Neural progenitor cell (in vitro differentiated cells): ENCODE results near the gene LRRN3.

Experiments used
- EZH2 ChIP-seq: fragments of 200-600 bp; sonication (generic); IDR thresholded peaks from 2 replicates; pipeline ENCODE4 v1.6.1; 2017; ENCODE audit warnings: antibody characterized with exemption, mild to moderate bottlenecking, moderate library complexity
- TF ChIP-seq, protein P1 (sequence below): fragments of 200-600 bp; sonication (generic); IDR thresholded peaks from 2 replicates; pipeline ENCODE4 v1.5.1; 2017; ENCODE audit warnings: antibody characterized with exemption, mild to moderate bottlenecking

DNA sequence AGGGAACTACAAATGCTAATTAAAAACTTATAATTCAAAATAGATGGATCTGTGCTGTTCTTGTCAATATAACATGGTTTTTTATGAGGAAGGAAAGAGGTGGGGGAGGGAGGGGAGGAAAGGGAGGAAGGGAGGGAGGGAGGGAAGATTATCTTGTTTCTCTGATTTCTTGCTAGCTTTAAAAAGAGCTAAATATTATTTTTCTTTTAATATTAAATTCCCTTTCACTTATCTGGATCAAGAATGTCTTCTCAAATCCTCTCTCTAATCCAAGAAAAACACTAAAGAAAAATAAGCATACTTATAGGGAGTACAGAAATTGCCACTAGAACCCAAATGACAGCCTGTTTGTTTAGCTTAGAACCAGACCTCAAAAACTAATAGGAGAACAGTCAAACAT, 55.2 kb downstream of the LRRN3 start:
- TF ChIP-seq, protein P1, sequence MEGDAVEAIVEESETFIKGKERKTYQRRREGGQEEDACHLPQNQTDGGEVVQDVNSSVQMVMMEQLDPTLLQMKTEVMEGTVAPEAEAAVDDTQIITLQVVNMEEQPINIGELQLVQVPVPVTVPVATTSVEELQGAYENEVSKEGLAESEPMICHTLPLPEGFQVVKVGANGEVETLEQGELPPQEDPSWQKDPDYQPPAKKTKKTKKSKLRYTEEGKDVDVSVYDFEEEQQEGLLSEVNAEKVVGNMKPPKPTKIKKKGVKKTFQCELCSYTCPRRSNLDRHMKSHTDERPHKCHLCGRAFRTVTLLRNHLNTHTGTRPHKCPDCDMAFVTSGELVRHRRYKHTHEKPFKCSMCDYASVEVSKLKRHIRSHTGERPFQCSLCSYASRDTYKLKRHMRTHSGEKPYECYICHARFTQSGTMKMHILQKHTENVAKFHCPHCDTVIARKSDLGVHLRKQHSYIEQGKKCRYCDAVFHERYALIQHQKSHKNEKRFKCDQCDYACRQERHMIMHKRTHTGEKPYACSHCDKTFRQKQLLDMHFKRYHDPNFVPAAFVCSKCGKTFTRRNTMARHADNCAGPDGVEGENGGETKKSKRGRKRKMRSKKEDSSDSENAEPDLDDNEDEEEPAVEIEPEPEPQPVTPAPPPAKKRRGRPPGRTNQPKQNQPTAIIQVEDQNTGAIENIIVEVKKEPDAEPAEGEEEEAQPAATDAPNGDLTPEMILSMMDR = no peak
- TF ChIP-seq EZH2 = no peak
